K562 (cell line): ENCODE results near the gene LENEP. TPM values are rescaled to one million over a fixed set of nuclear protein-coding genes. Genes with fewer than 3 reads are reported as not detected.

ENCODE experiments used
- ARID2 ChIP-seq: fragments of 450-650 bp; IDR thresholded peaks from 2 replicates; pipeline ENCODE4 v1.6.1; 2017; ENCODE audit warnings: antibody characterized with exemption, mild to moderate bottlenecking
- CGGBP1 ChIP-seq: fragments of 250-450 bp; sonication (Bioruptor Pico); IDR thresholded peaks from 2 replicates; pipeline ENCODE4 v1.9.0; 2021; ENCODE audit warnings: mild to moderate bottlenecking
- CREB3 ChIP-seq: fragments of 450-650 bp; conservative IDR thresholded peaks from 2 replicates; pipeline ENCODE4 v1.6.1; 2016; ENCODE audit warnings: missing genetic modification characterization, low read depth, mild to moderate bottlenecking, missing compliant biosample characterization, moderate library complexity
- EGR1 ChIP-seq: fragments of 450-650 bp; conservative IDR thresholded peaks from 2 replicates; pipeline ENCODE4 v1.6.1; 2017; ENCODE audit warnings: mild to moderate bottlenecking
- ELF4 ChIP-seq: fragments of 450-650 bp; formaldehyde crosslinking; IDR thresholded peaks from 2 replicates; pipeline ENCODE4 v1.4.0; 2022; ENCODE audit warnings: missing genetic modification characterization
- EWSR1 ChIP-seq: fragments of 450-650 bp; IDR thresholded peaks from 2 replicates; pipeline ENCODE4 v1.6.1; 2018; ENCODE audit warnings: borderline replicate concordance, mild to moderate bottlenecking, low read depth, moderate library complexity; ENCODE audit not compliant: partially characterized antibody
- GTF2E2 ChIP-seq: fragments of 200-800 bp; sonication (Bioruptor generic); IDR thresholded peaks from 2 replicates; pipeline ENCODE4 v1.6.1; 2016; ENCODE audit warnings: missing genetic modification characterization, missing compliant biosample characterization
- KDM2B ChIP-seq: fragments of 250-450 bp; sonication (Bioruptor Pico); IDR thresholded peaks from 2 replicates; pipeline ENCODE4 v1.8.0; 2021; ENCODE audit warnings: mild to moderate bottlenecking, moderate library complexity
- MTA3 ChIP-seq: fragments of 450-650 bp; formaldehyde crosslinking; IDR thresholded peaks from 2 replicates; pipeline ENCODE4 v1.6.1; 2017; ENCODE audit warnings: mild to moderate bottlenecking, borderline replicate concordance
- MYNN ChIP-seq, 2 experiments: sonication (generic); formaldehyde crosslinking in 1 of 2; IDR thresholded peaks; 2 replicates each; pipeline versions ENCODE4 v1.5.0 to v1.6.1; 2016 to 2020; ENCODE audit warnings: antibody characterized with exemption in 1 of 2, missing genetic modification reagents in 1 of 2
- NR2C2 ChIP-seq, 2 experiments: fragments of 200-800 bp in 1 of 2; sonication (Bioruptor generic) in 1 of 2; sonication (generic) in 1 of 2; formaldehyde crosslinking in 1 of 2; IDR thresholded peaks; 2 replicates each; pipeline versions ENCODE4 v1.6.1 to v1.8.0; 2016 to 2022; ENCODE audit warnings: mild to moderate bottlenecking in 1 of 2, missing compliant biosample characterization in 1 of 2, missing genetic modification characterization in 1 of 2, missing genetic modification reagents in 1 of 2
- SETDB1 ChIP-seq: IDR thresholded peaks from one replicate; pipeline ENCODE4 v1.6.1; 2012; ENCODE audit warnings: low read length, control low read depth, inconsistent platforms
- SIN3A ChIP-seq, 2 experiments: fragments of 150-350 bp in 1 of 2; IDR thresholded peaks; 2 replicates each; pipeline ENCODE4 v1.6.1; 2011 to 2016; ENCODE audit warnings: borderline replicate concordance in 2 of 2, low read depth in 2 of 2, low read length in 2 of 2, mild to moderate bottlenecking in 2 of 2, moderate library complexity in 2 of 2; ENCODE audit not compliant: control insufficient read depth in 1 of 2
- TAF1 ChIP-seq: IDR thresholded peaks from 2 replicates; pipeline ENCODE4 v1.6.1; 2011; ENCODE audit warnings: mild to moderate bottlenecking, low read length, moderate library complexity; ENCODE audit not compliant: insufficient read depth, control insufficient read depth, severe bottlenecking; ENCODE audit errors: extremely low read depth
- TFAM ChIP-seq: fragments of 250-450 bp; sonication (Bioruptor Pico); conservative IDR thresholded peaks from 2 replicates; pipeline ENCODE4 v1.5.0; 2021; ENCODE audit warnings: mild to moderate bottlenecking, moderate library complexity
- VEZF1 ChIP-seq: fragments of 200-800 bp; sonication (Bioruptor generic); IDR thresholded peaks from 2 replicates; pipeline ENCODE4 v1.6.1; 2017; ENCODE audit warnings: missing genetic modification characterization, missing compliant biosample characterization
- ZNF134 ChIP-seq: fragments of 250-450 bp; sonication (Bioruptor Pico); conservative IDR thresholded peaks from 2 replicates; pipeline ENCODE4 v1.4.0; 2020
- ZNF282 ChIP-seq: sonication (generic); formaldehyde crosslinking; IDR thresholded peaks from 2 replicates; pipeline ENCODE4 v1.8.1; 2023; ENCODE audit warnings: missing genetic modification reagents
- ZNF592 ChIP-seq: fragments of 450-650 bp; IDR thresholded peaks from 2 replicates; pipeline ENCODE4 v1.6.1; 2017; ENCODE audit warnings: antibody characterized with exemption, mild to moderate bottlenecking
- polyA plus RNA-seq, 8 experiments: library from polyadenylated mRNA; depleted of rRNA in 4 of 8; stranded (reverse) in 5 of 8; unstranded in 3 of 8; fragments of >200 nt; fragmentation: Nextera tagmentation in 2 of 8; fragmentation: Illumina TruSeq in 1 of 8; extraction: Ambion mirVana in 2 of 8; extraction: Trizol in 1 of 8; gene quantifications; 2 replicates each; pipeline versions ENCODE4 v1.2.1 to v1.2.3, GENCODE V29; 2011 to 2014; ENCODE audit warnings: inconsistent platforms in 1 of 8, missing spikeins in 1 of 8
- total RNA-seq, 7 experiments: library from RNA; depleted of rRNA in 6 of 7; stranded (reverse); fragments of >200 nt in 6 of 7; fragmentation: Illumina TruSeq in 2 of 7; extraction: Trizol in 2 of 7; gene quantifications; 2 replicates each; pipeline versions ENCODE4 v1.2.1 to v1.2.3, GENCODE V29; 2011 to 2021; ENCODE audit warnings: low replicate concordance in 1 of 7

Gene LENEP
- total and polyA plus RNA-seq, 9 of the 15 experiments (the other 6 are each of a cell fraction or from before 2014, with no cell fraction given) = 0.23 to 0.87 (median 0.67) TPM; not detected in 5

GRCh38 chr1:155017041-155017945 is 23.9 kb downstream of the LENEP start (continued):
- TF ChIP-seq ZNF592 = peak; percentile 92
- no peak; a peak in 1 of 4 replicates for TF ChIP-seq SIN3A (IDR thresholded peaks at IDR 0.05; ENCODE audit: borderline replicate concordance in 2 of 2, control insufficient read depth in 1 of 2, low read depth in 2 of 2, low read length in 2 of 2)
- peak; percentile 85; the same call in 1 of the 2 replicates for TF ChIP-seq ZNF282 (CRISPR knock-in tag)
- no peak for TF ChIP-seq ZNF134 (CRISPR knock-in tag)
- TF ChIP-seq TFAM (CRISPR knock-in tag) = no peak
- TF ChIP-seq CREB3 (tag) = no peak
- peak; percentile 78 for TF ChIP-seq ARID2
- peak; percentile 45 for TF ChIP-seq TAF1
- TF ChIP-seq VEZF1 = peak; percentile 86
- peak; percentile 25; the same call in 1 of the 2 replicates for TF ChIP-seq GTF2E2
- TF ChIP-seq MYNN (IDR thresholded peaks at IDR 0.05) = peak; percentile 92
- TF ChIP-seq MYNN (CRISPR knock-in tag; IDR thresholded peaks at IDR 0.05) = no peak
- TF ChIP-seq NR2C2 (CRISPR knock-in tag; IDR thresholded peaks at IDR 0.05) = peak; percentile 84
- TF ChIP-seq NR2C2 (tag; IDR thresholded peaks at IDR 0.05) = peak; percentile 72
- no peak for TF ChIP-seq EWSR1
- TF ChIP-seq SETDB1 = no peak
- no peak for TF ChIP-seq KDM2B (CRISPR knock-in tag)
- peak; percentile 97 for TF ChIP-seq MTA3
- peak; percentile 90 for TF ChIP-seq ELF4 (CRISPR knock-in tag)
- no peak for TF ChIP-seq CGGBP1 (CRISPR knock-in tag)
- TF ChIP-seq EGR1 = peak; percentile 99
